ENCODE results near the gene OSM.
"Not testable (repeated sequence)": the region's sequence is repeated elsewhere in the genome, so short reads cannot be mapped to it uniquely, and the experiment has no call there.

OSM gene

DNA sequence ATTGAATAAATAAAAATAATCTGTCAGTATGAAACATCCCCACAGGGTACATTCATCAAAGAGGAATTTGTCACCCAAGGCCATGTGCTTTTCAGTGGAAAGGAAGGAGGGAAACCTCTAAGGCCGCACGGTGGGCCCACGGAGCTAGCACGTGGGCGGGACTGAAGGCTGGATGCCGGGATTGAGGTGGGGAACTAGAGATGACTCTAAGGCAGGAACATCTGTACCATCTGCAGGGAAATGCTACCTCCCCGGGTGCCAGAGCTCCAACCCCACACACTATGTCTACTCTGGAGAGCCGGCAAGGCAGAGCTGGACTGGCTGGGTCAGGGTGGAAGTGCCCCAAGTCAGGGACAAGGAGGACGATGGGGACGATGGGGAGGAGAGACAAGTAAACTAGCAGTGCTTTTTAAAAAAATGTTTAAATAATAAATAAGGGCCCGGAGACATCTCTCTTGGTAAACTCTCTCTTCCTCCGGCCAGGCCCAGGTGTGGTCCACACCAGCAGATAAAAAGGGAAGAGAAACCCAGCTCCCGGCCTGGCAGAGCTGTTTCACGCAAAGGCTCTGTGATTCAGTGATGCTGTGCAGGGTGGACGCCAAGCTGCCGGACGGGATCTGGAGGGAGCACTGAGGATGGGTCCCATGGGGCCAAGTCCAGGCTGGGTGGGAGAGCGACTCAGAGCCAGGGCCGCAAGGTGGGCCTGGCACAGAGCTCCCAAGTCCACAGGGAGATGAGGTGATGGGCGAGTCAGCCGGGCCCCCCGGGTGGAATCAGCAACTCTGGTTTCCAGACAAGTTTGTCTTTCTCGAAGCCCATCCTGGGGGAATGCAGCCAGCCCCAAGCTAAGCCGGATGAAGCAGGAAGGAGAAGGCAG is 25.9 kb downstream of the OSM start:
- DNase-seq, result no peak

- no peak for DNase-seq
Observed at GRCh38 chr22:30239488-30240405, 26.9 kb downstream of the OSM start.

DNA sequence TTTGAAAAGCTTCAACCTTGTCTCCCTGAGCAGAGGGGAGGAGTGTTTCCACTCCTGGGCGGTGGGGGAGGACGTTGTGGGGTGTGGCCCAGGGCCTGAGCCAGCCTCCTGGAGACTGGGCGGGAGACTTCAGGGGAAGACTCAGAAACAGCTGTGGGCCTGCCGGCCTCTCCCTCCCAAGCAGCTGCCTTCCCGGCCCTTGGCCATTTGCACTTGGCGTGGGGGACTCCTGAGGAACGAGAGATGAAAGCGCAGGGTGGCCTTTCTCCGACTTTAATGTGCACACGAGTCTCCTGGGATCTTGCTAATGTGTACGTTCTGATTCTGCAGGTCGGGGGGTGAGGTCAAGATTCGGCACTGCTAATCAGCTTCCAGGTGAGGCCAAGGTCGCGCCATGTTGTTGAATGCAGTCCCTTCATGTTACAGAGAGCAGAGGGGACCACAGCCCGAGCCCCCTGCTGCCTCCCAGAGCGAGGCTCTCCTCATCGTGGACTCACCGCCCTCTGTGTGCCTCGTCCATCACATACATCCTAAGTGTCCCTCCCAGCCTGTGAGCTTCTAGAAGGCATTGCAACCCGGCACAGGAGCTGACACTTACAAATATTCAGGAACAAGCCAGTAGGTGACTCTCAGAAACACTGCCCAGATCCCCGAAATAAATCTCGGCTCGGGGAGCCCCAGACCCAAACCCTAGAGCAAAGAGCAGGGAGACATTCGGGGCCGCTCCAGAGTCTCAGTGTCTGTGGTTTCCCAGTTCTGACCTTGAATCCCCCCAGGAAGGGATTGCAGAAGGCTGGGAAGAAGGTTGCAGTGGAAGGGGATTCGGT is 27.8 kb downstream of the OSM start:
- no peak for DNase-seq

DNA sequence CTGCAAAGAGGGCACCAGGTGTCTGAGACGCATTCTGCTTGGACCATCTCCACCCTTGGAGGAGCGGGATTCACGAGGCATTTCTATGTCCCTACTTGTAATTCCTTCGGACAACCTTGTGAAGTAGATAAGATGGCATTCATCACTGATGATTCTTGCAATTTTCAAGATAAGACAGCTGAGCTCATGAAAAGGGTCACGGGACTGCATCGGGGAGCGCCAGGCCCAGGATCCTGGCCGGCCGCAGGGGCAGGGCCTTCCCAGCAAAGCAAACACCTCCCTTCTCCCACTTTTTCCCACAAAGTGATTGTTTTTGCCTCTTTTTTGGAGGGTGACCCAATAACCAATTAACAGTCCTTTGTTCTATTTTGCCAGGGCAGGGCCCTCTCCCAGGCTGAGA is 28.5 kb downstream of the OSM start:
- DNase-seq, result no peak

- no peak for DNase-seq
Observed at GRCh38 chr22:30236875-30237274, 29.8 kb downstream of the OSM start.

DNA sequence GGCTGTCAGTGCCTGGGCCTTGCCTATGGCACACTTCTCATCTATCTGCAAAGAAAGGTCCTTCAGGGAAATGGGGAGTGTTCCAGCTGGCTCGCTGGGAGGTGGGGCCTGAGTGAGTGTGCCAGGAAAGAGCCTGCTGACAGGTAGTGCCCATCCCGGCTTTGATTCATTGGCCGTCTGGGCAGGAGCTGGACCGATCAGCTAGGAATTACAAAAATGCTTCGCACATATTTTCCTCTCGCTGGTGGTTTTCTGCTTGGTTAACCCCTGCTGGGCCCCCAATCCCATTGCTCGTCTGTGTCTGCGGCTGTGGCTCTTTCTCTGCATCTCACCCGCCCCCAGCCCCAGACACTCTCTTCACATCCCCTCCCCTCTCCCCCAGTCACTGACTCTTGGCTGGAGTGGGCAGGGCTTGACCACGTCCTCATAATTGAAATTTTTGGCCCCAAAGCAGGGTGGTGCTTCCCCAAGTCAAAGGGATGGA is 30.9 kb downstream of the OSM start:
- DNase-seq, result no peak

- no peak for DNase-seq
Observed at GRCh38 chr22:30234786-30235470, 31.7 kb downstream of the OSM start.

- not testable (repeated sequence) for DNase-seq
Observed at GRCh38 chr22:30234325-30234724, 32.3 kb downstream of the OSM start.

DNA sequence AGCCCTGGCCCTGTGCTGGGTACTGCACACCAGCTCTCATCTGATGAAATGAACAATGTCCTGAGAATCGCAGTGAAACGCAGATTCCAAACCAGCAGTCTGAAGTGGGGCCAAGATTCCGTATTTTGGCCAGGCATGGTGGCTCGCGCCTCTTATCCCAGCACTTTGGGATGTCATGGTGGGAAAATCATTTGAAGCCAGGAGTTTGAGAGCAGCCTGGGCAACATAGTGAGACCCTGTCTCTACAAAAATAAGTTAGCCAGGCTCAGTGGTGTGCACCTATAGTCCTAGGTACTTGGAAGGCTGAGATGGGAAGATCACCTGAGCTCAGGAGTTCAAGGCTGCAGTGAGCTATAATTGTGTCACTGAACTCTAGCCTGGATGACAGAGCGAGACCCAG is 33.1 kb downstream of the OSM start:
- DNase-seq, result no peak

GRCh38 chr22:30232716-30233218 is 33.9 kb downstream of the OSM start:
- DNase-seq, result no peak

- no peak for DNase-seq
Observed at GRCh38 chr22:30230787-30231461, 35.7 kb downstream of the OSM start.

DNA sequence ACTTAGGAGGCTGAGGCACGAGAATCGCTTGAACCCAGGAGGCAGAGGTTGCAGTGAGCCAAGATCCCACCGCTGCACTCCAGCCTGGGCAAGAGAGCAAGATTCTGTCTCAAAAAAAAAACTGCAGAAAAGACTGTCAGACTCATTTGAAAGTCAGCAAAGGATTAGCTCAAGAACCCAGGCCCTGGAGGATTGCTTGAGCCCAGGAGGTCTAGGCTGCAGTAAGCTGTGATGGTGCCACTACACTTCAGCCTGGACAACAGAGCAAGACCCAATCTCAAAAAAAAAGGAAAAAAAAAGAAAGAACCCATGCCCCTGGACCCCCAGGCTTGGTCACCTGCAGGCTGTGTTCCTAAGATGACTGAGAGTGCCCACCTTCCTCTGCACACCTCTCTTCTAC is 36.3 kb downstream of the OSM start:
- DNase-seq, result no peak

DNA sequence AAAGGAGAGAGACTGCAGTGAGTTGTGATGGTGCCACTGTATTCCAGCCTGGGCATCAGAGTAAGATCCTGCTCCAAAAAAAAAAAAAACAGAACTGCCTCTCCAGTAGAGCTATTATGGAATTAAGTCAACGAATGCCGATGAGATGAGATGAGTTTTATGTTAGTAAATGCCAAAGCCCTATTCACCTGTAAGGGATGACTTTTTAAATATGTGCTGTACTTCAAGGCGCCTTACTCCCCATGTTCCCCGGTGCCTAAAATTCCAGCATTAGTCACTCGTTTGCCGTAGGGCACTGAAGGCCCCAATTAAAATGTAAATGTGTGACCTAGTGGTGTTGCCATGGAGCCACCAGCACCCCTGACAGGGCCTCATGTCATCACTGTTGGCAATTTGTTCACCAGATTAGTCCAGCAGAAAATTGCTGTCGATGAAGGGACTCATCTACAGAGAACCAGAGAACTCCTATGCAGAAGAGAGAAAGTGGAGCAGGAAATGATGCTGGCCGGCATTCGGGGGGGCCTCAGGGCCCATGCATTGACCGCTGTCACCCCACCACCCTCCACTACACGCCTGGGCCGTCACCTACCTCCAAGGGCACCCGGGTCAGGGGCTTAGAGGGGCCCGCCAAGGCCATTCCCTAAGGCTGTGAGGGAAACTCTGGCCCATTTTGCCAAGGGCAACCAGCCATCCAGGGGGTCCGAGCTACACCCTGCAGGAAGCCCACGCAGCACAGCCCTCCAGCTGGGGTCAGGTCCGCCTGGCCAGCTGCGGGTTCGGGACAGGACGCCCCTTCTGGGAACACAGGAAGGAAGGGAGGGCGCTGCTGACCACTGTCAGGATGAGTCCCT is 37.9 kb downstream of the OSM start:
- no peak for DNase-seq

DNA sequence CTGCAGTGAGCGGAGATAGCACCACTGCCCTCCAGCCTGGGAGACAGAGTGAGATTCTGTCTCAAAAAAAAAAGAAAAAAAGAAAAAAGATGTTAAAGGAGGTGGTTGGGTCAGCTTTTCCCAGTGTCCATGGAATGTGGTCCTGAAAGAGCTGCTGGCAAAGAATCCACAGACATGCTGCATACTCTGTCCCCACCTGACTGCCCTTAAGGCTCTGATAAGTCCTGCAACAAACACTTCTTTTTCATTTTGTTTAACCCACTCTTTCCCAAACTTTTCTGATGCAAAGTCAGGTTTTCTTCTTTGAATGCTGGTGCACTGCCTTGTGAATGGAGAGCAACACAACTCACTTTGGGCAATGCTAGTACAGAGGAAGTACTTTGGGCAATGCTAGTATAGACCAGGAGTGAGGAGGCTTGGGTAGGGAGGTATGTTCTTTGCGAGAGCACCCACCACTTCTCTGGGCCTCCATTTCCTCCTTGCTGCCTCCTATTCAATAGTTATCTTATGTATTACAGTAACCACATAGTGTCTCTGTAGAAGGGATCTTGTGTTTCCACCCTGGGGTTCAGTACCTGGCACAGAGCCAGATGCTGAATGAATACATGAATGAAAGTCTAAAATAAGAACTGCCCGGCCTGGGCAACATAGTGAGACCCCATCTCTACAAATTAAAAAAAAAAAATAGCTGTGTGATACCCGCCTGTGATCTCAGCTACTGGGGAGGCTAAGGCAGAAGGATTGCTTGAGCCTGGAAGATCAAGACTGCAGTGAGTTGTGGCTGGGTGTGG is 39.0 kb downstream of the OSM start:
- DNase-seq, result no peak

DNA sequence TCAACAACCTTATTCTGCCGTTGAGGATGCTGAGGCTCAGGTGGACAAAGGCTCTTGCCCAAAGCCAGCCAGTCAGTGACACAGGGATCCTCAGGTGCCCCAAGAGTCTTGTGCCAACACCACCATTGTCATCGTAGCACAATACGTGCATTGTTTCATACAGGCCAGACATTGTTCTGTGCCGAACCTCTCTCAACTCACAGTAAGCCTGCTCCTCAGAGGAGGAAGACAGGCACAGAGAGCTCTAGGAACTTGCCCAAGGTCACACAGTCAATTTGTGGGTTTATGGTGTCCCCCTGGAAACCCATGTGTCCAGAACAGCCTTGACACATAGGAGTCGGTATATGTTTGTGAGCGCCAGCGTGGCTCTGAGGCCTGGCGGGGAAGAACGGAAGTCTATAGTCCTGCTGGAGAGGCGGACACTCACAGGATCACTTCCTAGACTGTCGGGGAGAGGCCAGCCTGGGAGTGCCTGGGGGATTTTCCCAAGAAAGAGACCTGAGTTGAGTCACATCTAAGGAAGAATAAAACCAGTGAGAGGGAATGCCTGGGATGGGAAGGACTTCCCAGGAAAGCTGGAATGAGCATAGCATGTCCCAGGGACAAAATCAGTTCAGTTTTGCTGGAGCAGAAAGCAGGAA is 40.3 kb downstream of the OSM start:
- DNase-seq, result no peak

DNA sequence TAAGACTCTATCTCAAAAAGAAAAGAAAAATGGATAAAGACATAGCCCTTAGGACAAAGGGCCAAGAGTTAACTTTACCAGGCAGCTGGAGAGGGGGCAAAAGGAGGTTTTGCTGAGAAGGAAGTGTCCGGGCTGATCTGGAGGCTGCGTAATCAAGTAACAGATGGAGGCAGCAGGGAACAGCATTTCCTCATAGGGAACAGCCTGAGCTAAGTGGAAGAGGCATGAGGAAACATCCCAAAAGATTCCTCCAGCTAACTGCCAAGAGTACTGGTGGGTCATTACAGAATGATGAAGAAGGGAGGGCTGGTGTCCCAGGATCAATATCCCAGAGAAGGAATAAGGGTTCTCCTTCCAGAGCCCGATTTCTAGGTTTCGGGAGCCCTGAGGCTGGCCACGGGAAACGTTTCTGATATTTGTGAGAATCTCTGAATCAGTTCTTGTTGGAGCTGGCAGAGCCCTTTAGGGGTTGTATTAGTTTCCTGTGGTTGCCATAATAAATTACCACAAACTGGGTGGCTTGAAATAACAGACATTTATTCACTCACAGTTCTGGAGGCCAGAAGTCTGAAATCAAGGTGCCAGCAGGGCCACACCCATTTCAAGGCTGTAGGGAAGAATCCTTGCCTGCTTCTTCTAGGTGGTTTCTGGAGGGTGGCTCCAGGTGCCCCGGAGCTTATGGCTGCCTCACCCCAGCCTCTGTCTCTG is 41.3 kb downstream of the OSM start:
- DNase-seq, result no peak

DNA sequence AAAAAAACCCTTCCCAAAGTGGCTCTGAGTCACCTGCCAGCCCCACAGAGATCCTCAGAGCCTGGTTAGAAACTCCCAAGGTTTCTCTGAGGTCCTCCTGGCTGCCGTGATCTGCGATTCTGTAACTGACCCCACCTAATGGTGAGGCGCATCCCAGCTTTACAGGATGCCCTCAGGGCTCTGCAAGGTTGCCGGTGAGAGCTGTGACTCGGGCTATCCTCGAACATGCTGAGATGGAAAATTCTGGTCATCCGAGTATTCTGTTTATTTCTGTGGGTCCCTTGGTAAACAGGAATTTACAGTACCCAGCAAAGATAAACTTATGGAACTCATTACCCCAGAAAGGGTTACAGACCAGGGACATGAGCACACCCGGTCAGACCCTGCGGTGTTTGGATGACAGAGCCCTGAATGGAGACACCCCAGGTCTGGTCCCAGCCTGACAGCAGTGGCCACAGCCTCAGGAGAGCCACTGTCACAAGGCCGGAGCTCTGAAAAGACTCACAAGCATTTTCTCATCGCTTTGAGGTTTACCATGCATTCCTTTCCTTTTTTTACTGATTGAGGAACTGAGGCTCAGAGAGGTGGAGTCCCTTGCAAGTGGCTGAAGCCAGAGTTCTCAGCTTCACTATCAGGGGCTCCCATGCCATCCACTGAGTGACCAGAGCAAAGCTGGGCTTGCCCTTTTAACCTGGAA is 42.3 kb downstream of the OSM start:
- no peak for DNase-seq

- no peak for DNase-seq
Observed at GRCh38 chr22:30223303-30223702, 43.3 kb downstream of the OSM start.
